ENCODE measurements around the gene ASXL1. TPM values are rescaled to one million over a fixed set of nuclear protein-coding genes. Genes with fewer than 3 reads are reported as not detected.

The ASXL1 gene
- polyA plus RNA-seq, 4 donors = 16.8 to 66.8 (median 20.6) TPM

DNA sequence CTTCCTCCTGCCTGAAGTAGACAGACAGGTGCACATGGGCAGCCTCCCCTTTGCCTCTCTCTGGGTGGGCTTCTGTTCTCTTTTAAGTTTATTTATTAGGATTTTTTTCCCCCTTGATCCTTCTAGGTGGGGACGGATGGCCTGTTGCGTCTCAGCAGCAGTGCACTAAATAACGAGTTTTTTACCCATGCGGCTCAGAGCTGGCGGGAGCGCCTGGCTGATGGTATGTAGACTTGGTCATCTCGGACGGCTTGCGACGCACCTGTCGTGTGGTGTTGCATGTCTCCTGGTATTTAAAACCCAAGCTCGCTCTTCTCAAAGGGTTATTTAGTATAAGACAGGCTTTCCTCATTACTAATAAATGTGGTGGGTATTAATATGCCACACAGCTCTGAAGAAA lies 73.3 kb downstream of the ASXL1 start:
- Histone ChIP-seq H3K4me1 (ENCODE audit: control insufficient read depth in 3 of 3, insufficient read depth in 2 of 3, low read depth in 1 of 3, low read length in 2 of 3) (no peaks in the 10 kb centered on the region), H3K27me3 (ENCODE audit: control insufficient read depth in 3 of 3, insufficient read depth in 3 of 3, low read length in 3 of 3) (no peaks in the 10 kb centered on the region), H3K4me3 (ENCODE audit: low read depth in 1 of 3, low read length in 3 of 3) (no peak overlapping the region), H3K27ac (ENCODE audit: low read depth in 1 of 3, low read length in 2 of 3) (no peak overlapping the region), H3K36me3 (ENCODE audit: control insufficient read depth in 3 of 3, insufficient read depth in 2 of 3, low read depth in 1 of 3, low read length in 3 of 3) (peaks cover 18 to 68% (median 24%) of the 10 kb centered on the region in 3 donors), H3K9me3 (ENCODE audit: control insufficient read depth in 2 of 2, insufficient read depth in 1 of 2, low read depth in 1 of 2, low read length in 1 of 2) (no peaks in the 10 kb centered on the region)
- FAIRE-seq (no peak), DNase-seq (no peak)
- WGBS, 3 donors = 95 to 100% (median 95%) methylated on average over 12 of the region's 12 CpGs

DNA sequence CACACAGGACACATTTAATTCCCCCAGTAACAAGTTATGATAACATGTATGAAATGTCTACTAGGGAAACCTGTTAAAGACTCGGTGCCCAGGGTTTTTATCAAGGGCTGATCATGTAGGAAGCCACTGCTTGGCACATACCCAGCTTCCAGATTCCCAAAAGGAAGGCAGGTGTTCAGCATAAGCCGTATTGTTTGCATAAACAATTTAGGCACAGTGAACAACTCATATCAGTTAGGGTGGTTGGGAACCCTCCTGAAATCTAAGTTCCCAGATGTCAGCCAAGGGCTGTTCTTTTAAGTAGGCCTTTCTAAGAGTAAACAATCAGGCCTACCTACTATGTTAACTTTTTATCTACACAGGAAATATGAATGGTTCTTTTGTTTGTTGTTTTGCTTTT lies 74.1 kb downstream of the ASXL1 start:
- no peaks in the 10 kb centered on the region for H3K9me3 ChIP-seq (ENCODE audit: control insufficient read depth in 2 of 2, insufficient read depth in 1 of 2, low read depth in 1 of 2, low read length in 1 of 2)
- FAIRE-seq (no peak), DNase-seq (no peak)
- no peak overlapping the region for H3K4me3 ChIP-seq (ENCODE audit: low read depth in 1 of 3, low read length in 3 of 3)
- WGBS, 3 donors = 19 to 50% (median 31%) methylated on average over 2 of the region's 2 CpGs
- no peaks in the 10 kb centered on the region for H3K4me1 ChIP-seq (ENCODE audit: control insufficient read depth in 3 of 3, insufficient read depth in 2 of 3, low read depth in 1 of 3, low read length in 2 of 3)
- peaks cover 18 to 75% (median 27%) of the 10 kb centered on the region in 3 donors for H3K36me3 ChIP-seq (ENCODE audit: control insufficient read depth in 3 of 3, insufficient read depth in 2 of 3, low read depth in 1 of 3, low read length in 3 of 3)
- H3K27ac ChIP-seq (ENCODE audit: low read depth in 1 of 3, low read length in 2 of 3) = no peak overlapping the region
- no peaks in the 10 kb centered on the region for H3K27me3 ChIP-seq (ENCODE audit: control insufficient read depth in 3 of 3, insufficient read depth in 3 of 3, low read length in 3 of 3)

DNA sequence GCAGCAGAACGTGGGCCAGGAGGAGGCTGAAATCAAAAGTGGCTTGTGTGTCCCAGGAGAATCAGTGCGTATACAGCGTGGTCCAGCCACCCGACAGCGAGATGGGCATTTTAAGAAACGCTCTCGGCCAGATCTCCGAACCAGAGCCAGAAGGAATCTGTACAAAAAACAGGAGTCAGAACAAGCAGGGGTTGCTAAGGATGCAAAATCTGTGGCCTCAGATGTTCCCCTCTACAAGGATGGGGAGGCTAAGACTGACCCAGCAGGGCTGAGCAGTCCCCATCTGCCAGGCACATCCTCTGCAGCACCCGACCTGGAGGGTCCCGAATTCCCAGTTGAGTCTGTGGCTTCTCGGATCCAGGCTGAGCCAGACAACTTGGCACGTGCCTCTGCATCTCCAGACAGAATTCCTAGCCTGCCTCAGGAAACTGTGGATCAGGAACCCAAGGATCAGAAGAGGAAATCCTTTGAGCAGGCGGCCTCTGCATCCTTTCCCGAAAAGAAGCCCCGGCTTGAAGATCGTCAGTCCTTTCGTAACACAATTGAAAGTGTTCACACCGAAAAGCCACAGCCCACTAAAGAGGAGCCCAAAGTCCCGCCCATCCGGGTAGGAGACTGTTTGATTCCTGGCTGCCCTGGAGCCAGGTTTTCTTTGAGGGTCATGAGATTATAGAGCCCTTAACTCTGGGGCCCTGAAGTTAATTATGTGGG lies 75.3 kb downstream of the ASXL1 start:
- Histone ChIP-seq H3K27ac (ENCODE audit: low read depth in 1 of 3, low read length in 2 of 3) (no peak overlapping the region), H3K4me1 (ENCODE audit: control insufficient read depth in 3 of 3, insufficient read depth in 2 of 3, low read depth in 1 of 3, low read length in 2 of 3) (no peaks in the 10 kb centered on the region), H3K36me3 (ENCODE audit: control insufficient read depth in 3 of 3, insufficient read depth in 2 of 3, low read depth in 1 of 3, low read length in 3 of 3) (peaks cover 15 to 76% (median 24%) of the 10 kb centered on the region in 3 donors), H3K4me3 (ENCODE audit: low read depth in 1 of 3, low read length in 3 of 3) (no peak overlapping the region), H3K27me3 (ENCODE audit: control insufficient read depth in 3 of 3, insufficient read depth in 3 of 3, low read length in 3 of 3) (no peaks in the 10 kb centered on the region), H3K9me3 (ENCODE audit: control insufficient read depth in 2 of 2, insufficient read depth in 1 of 2, low read depth in 1 of 2, low read length in 1 of 2) (no peaks in the 10 kb centered on the region)
- FAIRE-seq (no peak), DNase-seq (no peak)
- 84 to 94% (median 88%) methylated on average over 20 of the region's 20 CpGs for WGBS, 3 donors

DNA sequence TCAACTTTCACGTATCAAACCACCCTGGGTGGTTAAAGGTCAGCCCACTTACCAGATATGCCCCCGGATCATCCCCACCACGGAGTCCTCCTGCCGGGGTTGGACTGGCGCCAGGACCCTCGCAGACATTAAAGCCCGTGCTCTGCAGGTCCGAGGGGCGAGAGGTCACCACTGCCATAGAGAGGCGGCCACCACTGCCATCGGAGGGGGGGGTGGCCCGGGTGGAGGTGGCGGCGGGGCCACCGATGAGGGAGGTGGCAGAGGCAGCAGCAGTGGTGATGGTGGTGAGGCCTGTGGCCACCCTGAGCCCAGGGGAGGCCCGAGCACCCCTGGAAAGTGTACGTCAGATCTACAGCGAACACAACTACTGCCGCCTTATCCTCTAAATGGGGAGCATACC lies 76.3 kb downstream of the ASXL1 start:
- H3K27ac ChIP-seq (ENCODE audit: low read depth in 1 of 3, low read length in 2 of 3) = no peak overlapping the region
- H3K36me3 ChIP-seq (ENCODE audit: control insufficient read depth in 3 of 3, insufficient read depth in 2 of 3, low read depth in 1 of 3, low read length in 3 of 3) = peaks cover 16 to 75% (median 23%) of the 10 kb centered on the region in 3 donors
- no peaks in the 10 kb centered on the region for H3K4me1 ChIP-seq (ENCODE audit: control insufficient read depth in 3 of 3, insufficient read depth in 2 of 3, low read depth in 1 of 3, low read length in 2 of 3)
- no peak for FAIRE-seq
- no peak for DNase-seq
- 89 to 92% (median 92%) methylated on average over 16 to 19 of the region's 19 CpGs for WGBS, 3 donors
- no peaks in the 10 kb centered on the region for H3K9me3 ChIP-seq (ENCODE audit: control insufficient read depth in 2 of 2, insufficient read depth in 1 of 2, low read depth in 1 of 2, low read length in 1 of 2)
- H3K27me3 ChIP-seq (ENCODE audit: control insufficient read depth in 3 of 3, insufficient read depth in 3 of 3, low read length in 3 of 3) = no peaks in the 10 kb centered on the region
- H3K4me3 ChIP-seq (ENCODE audit: low read depth in 1 of 3, low read length in 3 of 3) = no peak overlapping the region

DNA sequence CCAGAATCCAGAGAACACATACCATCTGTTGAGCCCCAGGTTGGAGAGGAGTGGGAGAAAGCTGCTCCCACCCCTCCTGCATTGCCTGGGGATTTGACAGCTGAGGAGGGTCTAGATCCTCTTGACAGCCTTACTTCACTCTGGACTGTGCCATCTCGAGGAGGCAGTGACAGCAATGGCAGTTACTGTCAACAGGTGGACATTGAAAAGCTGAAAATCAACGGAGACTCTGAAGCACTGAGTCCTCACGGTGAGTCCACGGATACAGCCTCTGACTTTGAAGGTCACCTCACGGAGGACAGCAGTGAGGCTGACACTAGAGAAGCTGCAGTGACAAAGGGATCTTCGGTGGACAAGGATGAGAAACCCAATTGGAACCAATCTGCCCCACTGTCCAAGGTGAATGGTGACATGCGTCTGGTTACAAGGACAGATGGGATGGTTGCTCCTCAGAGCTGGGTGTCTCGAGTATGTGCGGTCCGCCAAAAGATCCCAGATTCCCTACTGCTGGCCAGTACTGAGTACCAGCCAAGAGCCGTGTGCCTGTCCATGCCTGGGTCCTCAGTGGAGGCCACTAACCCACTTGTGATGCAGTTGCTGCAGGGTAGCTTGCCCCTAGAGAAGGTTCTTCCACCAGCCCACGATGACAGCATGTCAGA lies 77.4 kb downstream of the ASXL1 start:
- Histone ChIP-seq H3K4me1 (ENCODE audit: control insufficient read depth in 3 of 3, insufficient read depth in 2 of 3, low read depth in 1 of 3, low read length in 2 of 3) (no peaks in the 10 kb centered on the region), H3K9me3 (ENCODE audit: control insufficient read depth in 2 of 2, insufficient read depth in 1 of 2, low read depth in 1 of 2, low read length in 1 of 2) (no peaks in the 10 kb centered on the region), H3K27me3 (ENCODE audit: control insufficient read depth in 3 of 3, insufficient read depth in 3 of 3, low read length in 3 of 3) (no peaks in the 10 kb centered on the region), H3K36me3 (ENCODE audit: control insufficient read depth in 3 of 3, insufficient read depth in 2 of 3, low read depth in 1 of 3, low read length in 3 of 3) (peaks cover 16 to 80% (median 21%) of the 10 kb centered on the region in 3 donors), H3K4me3 (ENCODE audit: low read depth in 1 of 3, low read length in 3 of 3) (no peak overlapping the region), H3K27ac (ENCODE audit: low read depth in 1 of 3, low read length in 2 of 3) (no peak overlapping the region)
- DNase-seq = no peak
- WGBS, 3 donors = 96 to 97% (median 96%) methylated on average over 12 of the region's 12 CpGs
- no peak for FAIRE-seq

DNA sequence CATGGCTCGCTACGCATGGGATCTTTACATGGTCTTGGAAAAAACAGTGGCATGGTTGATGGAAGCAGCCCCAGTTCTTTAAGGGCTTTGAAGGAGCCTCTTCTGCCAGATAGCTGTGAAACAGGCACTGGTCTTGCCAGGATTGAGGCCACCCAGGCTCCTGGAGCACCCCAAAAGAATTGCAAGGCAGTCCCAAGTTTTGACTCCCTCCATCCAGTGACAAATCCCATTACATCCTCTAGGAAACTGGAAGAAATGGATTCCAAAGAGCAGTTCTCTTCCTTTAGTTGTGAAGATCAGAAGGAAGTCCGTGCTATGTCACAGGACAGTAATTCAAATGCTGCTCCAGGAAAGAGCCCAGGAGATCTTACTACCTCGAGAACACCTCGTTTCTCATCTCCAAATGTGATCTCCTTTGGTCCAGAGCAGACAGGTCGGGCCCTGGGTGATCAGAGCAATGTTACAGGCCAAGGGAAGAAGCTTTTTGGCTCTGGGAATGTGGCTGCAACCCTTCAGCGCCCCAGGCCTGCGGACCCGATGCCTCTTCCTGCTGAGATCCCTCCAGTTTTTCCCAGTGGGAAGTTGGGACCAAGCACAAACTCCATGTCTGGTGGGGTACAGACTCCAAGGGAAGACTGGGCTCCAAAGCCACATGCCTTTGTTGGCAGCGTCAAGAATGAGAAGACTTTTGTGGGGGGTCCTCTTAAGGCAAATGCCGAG lies 78.2 kb downstream of the ASXL1 start:
- no peaks in the 10 kb centered on the region for H3K4me1 ChIP-seq (ENCODE audit: control insufficient read depth in 3 of 3, insufficient read depth in 2 of 3, low read depth in 1 of 3, low read length in 2 of 3)
- H3K4me3 ChIP-seq (ENCODE audit: low read depth in 1 of 3, low read length in 3 of 3) = no peak overlapping the region
- peaks cover 16 to 82% (median 17%) of the 10 kb centered on the region in 3 donors for H3K36me3 ChIP-seq (ENCODE audit: control insufficient read depth in 3 of 3, insufficient read depth in 2 of 3, low read depth in 1 of 3, low read length in 3 of 3)
- WGBS, 3 donors = 96 to 98% (median 97%) methylated on average over 11 of the region's 11 CpGs
- DNase-seq = no peak
- H3K27me3 ChIP-seq (ENCODE audit: control insufficient read depth in 3 of 3, insufficient read depth in 3 of 3, low read length in 3 of 3) = no peaks in the 10 kb centered on the region
- no peak overlapping the region for H3K27ac ChIP-seq (ENCODE audit: low read depth in 1 of 3, low read length in 2 of 3)
- H3K9me3 ChIP-seq (ENCODE audit: control insufficient read depth in 2 of 2, insufficient read depth in 1 of 2, low read depth in 1 of 2, low read length in 1 of 2) = no peaks in the 10 kb centered on the region
- no peak for FAIRE-seq

DNA sequence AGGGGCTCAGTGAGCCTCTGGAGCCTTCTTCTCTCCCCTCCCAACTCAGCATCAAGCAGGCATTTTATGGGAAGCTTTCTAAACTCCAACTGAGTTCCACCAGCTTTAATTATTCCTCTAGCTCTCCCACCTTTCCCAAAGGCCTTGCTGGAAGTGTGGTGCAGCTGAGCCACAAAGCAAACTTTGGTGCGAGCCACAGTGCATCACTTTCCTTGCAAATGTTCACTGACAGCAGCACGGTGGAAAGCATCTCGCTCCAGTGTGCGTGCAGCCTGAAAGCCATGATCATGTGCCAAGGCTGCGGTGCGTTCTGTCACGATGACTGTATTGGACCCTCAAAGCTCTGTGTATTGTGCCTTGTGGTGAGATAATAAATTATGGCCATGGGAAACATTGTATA lies 78.8 kb downstream of the ASXL1 start:
- DNase-seq (no peak), FAIRE-seq (no peak)
- Histone ChIP-seq H3K4me1 (ENCODE audit: control insufficient read depth in 3 of 3, insufficient read depth in 2 of 3, low read depth in 1 of 3, low read length in 2 of 3) (no peaks in the 10 kb centered on the region), H3K4me3 (ENCODE audit: low read depth in 1 of 3, low read length in 3 of 3) (no peak overlapping the region), H3K27me3 (ENCODE audit: control insufficient read depth in 3 of 3, insufficient read depth in 3 of 3, low read length in 3 of 3) (no peaks in the 10 kb centered on the region), H3K9me3 (ENCODE audit: control insufficient read depth in 2 of 2, insufficient read depth in 1 of 2, low read depth in 1 of 2, low read length in 1 of 2) (no peaks in the 10 kb centered on the region), H3K36me3 (ENCODE audit: control insufficient read depth in 3 of 3, insufficient read depth in 2 of 3, low read depth in 1 of 3, low read length in 3 of 3) (peaks cover 14 to 83% (median 19%) of the 10 kb centered on the region in 3 donors), H3K27ac (ENCODE audit: low read depth in 1 of 3, low read length in 2 of 3) (no peak overlapping the region)
- 96 to 97% (median 97%) methylated on average over 7 of the region's 7 CpGs for WGBS, 3 donors

DNA sequence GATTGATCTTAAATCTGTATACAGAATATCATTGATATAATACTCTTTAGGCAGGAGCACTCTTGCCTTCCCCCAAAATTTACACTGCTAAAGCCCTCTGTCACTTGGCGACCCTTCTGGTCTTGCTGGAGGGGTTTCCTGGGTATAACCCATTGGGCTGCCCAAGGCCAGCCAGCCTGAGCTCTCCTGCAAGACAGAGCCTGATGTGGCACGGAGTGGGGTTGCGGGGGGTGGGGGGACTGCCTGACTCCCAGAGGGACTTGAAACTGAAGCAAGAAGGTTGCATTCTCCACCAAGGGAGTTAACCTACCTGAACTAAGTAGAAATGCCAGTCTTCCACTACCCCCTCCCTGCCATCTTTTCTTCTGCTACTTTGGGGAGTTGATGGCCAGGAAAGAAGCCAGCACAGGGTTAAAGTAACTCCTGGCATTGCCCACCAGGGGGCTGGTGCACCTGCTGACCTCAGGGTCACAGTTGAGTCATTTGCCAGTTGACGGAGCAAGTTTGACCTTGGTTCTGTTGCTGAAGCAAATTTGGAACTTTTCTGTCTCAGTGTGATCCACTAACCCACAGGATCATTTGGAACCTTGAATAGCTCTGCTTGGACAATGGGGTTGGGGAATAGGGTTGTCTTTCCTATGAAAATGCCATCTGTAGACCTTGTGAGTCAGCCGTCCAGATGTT lies 79.4 kb downstream of the ASXL1 start:
- Histone ChIP-seq H3K27me3 (ENCODE audit: control insufficient read depth in 3 of 3, insufficient read depth in 3 of 3, low read length in 3 of 3) (no peaks in the 10 kb centered on the region), H3K36me3 (ENCODE audit: control insufficient read depth in 3 of 3, insufficient read depth in 2 of 3, low read depth in 1 of 3, low read length in 3 of 3) (peaks cover 14 to 81% (median 19%) of the 10 kb centered on the region in 3 donors), H3K4me3 (ENCODE audit: low read depth in 1 of 3, low read length in 3 of 3) (no peak overlapping the region), H3K4me1 (ENCODE audit: control insufficient read depth in 3 of 3, insufficient read depth in 2 of 3, low read depth in 1 of 3, low read length in 2 of 3) (no peaks in the 10 kb centered on the region), H3K9me3 (ENCODE audit: control insufficient read depth in 2 of 2, insufficient read depth in 1 of 2, low read depth in 1 of 2, low read length in 1 of 2) (no peaks in the 10 kb centered on the region), H3K27ac (ENCODE audit: low read depth in 1 of 3, low read length in 2 of 3) (no peak overlapping the region)
- FAIRE-seq (no peak), DNase-seq (no peak)
- WGBS, 3 donors = 79 to 85% (median 83%) methylated on average over 5 of the region's 5 CpGs
